Measurements from ENCODE around the gene ARHGEF2.

- TF ChIP-seq CTCF (IDR thresholded peaks at IDR 0.05) (no peak), POLR2AphosphoS5 (IDR thresholded peaks at IDR 0.05) (no peak)
Observed at GRCh38 chr1:155968670-155969069, 9.7 kb downstream of the ARHGEF2 start.
